ACHN (cell line): ENCODE measurements around the gene HMCN2.
"Not testable (repeated sequence)": the region's sequence is repeated elsewhere in the genome, so short reads cannot be mapped to it uniquely, and the experiment has no call there.

Source experiments
- DNase-seq: peaks from one replicate; pipeline ENCODE4 v3.0.0-alpha.2; 2015
- in situ Hi-C: cut with HindIII; loops from 2 replicates; pipeline ENCODE4 v1.10.0; 2017; ENCODE audit warnings: low sequenced_read_pairs, low pct_ligation_motif_present, low pct_unique_long_range_greater_than_20kb

The HMCN2 gene

DNA sequence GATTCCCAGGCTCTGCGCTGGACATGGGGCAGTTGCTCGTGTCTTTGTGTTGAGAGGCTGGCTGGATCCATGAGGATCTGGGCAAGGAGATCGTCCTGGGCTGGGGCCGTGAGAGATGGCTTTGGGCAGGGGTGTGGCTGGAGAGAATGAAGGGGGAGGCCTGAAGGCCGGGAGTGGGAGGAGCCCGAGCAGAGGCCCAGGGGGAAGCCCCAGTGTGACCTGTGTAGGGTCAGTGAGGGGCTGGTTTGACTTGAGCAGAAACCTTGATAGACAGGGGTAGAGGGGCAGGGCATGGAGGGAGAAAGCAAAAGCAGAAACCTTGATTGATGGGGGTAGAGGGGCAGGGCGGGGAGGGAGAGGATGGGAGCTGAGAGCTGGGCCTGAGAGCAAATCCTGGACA, 124.8 kb downstream of the HMCN2 start:
- in situ Hi-C loops = no loop called here
- no peak for DNase-seq

DNA sequence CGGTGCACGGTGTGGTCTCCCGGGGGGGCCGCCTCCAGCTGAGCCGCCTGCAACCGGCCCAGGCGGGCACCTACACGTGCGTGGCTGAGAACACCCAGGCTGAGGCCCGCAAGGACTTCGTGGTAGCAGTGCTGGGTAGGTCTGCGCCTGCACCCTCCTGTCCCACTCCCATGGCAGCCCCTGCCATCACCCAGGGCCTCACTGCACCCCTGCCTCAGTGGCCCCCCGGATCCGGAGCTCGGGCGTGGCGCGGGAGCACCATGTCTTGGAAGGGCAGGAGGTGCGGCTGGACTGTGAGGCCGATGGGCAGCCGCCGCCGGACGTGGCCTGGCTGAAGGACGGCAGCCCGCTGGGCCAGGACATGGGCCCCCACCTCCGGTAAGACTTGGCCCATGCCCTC, 125.4 kb downstream of the HMCN2 start:
- in situ Hi-C loops = no loop called here
- no peak for DNase-seq

- DNase-seq = no peak
- in situ Hi-C loops = no loop called here
These were observed 126.3 kb downstream of the HMCN2 start for GRCh38 chr9:130391866-130392265.

DNA sequence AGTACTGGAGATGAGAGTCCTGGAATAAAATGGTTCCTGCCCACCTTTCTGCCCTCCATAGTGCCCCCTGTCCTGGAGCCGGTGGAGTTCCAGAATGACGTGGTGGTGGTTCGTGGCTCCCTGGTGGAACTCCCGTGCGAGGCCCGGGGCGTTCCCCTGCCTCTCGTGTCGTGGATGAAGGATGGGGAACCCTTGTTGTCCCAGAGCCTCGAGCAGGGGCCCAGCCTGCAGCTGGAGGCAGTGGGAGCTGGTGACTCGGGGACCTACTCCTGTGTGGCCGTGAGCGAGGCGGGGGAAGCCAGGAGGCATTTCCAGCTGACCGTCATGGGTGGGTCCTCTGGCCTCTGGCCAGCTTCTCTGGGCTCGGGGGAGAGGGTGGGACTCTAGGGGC, 128.1 kb downstream of the HMCN2 start:
- in situ Hi-C loops = no loop called here
- no peak for DNase-seq

GRCh38 chr9:130394320-130394719, 128.8 kb downstream of the HMCN2 start:
- in situ Hi-C loops = no loop called here

DNA sequence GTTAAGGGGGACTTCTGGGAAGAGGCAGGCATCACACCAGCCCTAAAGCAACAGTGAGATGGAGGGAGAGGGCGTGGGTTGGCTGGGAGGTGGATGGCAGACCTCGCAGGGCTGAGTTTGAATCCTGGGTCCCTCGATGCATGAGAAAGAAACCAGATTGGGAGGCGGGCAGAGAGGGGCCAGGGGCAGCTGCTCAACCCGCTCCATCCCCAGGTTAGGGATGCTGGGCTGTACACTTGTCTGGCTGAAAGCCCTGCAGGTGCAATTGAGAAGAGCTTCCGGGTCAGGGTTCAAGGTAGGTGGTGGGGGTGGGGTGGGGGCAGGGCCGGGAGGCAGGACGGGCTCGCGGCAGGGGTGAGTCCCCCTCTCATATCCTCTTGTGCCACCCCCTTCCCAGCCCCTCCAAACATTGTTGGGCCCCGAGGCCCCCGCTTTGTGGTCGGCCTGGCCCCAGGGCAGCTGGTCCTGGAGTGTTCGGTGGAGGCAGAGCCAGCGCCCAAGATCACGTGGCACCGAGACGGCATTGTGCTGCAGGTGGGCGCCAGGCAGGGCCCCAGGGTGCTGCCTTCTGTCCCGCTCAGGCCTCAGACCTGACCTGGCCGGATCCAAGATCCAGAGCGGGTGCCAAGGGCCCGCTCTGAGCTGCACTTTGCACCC, 129.4 kb downstream of the HMCN2 start:
- in situ Hi-C loops = no loop called here
- no peak for DNase-seq

More at GRCh38 chr9:130394320-130394719, 128.8 kb downstream of the HMCN2 start:
- DNase-seq = no peak

DNA sequence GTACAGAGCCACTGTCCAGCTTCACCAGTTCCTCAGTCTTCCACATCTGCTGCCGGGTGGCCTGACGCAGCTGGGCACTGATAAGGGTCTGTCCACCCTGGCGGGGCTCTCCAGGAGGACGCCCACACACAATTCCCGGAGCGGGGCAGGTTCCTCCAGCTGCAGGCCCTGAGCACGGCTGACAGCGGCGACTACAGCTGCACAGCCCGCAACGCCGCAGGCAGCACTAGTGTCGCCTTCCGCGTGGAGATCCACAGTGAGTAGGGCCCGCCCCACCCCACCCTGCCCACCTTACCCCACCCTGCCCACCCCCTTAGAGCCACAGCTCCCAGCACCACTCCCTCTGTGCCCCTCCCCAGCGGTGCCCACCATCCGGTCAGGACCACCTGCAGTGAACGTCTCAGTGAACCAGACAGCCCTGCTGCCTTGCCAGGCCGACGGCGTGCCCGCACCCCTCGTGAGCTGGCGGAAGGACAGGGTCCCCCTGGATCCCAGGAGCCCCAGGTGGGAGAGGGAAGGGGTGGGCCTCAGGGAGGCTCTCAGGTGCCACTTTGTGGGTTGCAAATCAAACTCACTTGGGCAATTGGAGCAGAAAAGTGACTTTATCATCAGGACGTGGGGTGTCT, 130.4 kb downstream of the HMCN2 start:
- DNase-seq = no peak
- in situ Hi-C loops = no loop called here

- no peak for DNase-seq
- in situ Hi-C loops = no loop called here
These were observed 131.0 kb downstream of the HMCN2 start for GRCh38 chr9:130396581-130396980.

DNA sequence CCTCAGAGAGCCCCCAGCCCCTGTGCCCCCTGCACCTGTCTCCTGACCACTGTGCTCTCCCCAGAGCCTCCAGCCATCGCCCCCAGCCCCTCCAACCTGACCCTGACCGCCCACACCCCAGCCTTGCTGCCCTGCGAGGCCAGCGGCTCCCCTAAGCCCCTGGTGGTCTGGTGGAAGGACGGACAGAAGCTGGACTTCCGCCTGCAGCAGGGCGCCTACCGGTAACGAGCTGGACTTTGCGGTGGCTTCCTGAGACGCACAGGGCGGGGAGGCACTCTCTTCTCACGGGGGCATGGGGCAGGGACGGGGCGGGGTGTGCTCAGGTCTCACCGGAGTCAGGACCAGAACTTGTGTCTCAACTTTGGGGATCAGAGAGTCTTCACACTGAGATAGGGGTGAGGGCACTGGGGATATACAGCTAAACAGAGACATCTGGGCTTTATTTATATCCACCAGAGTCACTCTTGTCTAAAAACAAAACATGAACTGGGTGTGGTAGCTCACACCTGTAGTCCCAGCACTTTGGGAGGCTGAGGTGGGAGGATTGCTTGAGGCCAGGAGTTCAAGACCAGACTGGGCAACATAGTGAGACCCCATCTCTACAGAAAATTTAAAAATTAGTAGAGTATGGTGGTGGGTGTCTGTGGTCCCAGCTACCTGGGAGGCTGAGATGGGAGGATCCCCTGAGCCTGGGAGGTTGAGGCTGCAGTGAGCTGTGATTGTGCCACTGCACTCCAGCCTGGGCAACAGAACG, 133.1 kb downstream of the HMCN2 start:
- in situ Hi-C loops = no loop called here
- no peak for DNase-seq

DNA sequence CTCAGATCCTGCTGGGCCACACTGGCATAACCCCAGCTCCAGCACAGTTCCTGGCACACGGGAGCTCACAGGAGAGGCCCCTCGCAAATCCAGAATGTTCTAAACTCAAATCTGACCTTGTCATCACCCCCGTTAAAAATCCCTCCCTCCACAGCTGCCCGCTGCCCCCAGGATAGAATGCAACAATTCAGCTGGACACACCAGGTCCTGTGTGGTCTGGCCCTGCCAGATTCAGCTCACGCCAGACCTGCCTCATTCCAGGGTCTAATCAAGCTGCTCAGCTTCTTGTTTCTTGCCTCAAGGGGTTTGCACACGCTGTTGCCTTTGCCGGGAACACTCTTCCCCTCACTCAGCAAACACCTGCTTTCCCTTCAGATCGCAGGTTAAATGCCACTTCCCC, 134.2 kb downstream of the HMCN2 start:
- DNase-seq = no peak
- in situ Hi-C loops = no loop called here

DNA sequence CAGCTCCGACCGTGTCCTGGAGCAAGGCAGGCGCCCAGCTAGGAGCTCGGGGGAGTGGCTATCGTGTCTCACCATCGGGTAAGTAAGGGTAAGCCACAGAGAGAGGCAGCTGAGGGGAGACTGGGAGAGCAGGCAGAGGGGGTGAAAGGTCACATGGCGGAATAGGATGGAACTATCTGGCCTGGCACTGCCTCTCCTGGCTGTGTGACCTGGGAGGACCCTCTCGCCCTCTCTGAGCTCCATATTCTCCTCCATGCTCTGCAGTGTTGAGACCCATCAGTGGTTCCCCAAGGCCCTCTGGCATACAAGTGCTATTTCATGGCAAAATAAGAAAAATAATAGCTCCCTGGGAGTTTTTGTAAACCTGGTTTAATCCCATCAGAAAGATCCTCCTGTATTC, 135.3 kb downstream of the HMCN2 start:
- DNase-seq = no peak
- in situ Hi-C loops = no loop called here

DNA sequence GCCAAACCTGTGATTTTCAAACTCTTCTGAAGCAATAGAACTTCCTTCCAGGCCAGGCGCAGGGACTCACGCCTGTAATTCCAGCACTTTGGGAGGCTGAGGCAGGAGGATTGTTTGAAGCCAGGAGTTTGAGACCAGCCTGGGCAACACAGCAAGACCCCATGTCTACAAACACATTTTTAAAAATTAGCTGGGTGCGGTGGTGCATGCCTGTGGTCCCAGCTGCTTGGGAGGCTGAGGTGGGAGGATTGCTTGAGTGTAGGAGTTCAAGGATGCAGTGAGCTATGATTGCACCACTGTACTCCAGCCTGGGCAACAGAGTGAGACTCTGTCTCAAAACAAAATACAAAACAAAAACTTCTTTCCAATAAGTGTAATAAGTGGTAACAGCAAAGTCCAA, 136.2 kb downstream of the HMCN2 start:
- in situ Hi-C loops, DNase-seq: not testable (repeated sequence)

DNA sequence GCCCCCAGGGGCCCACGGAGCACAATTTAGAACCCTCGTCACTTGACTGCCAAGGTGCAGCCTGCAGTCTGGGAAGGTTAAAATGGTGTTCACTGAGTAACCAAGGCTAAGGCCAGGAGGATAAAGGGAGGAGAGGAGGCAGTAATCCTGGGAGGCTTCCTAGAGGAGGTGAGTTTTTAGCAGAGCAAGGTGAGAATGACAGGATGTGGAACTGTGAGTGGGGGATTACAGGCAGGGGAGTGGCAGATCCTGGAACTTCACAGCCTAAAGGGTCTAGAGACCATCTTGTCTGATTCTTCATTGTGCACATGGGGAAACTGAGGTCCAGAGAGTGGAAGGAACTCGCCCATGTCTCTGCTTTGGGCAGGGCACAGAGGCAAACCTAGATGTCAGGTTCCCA, 136.7 kb downstream of the HMCN2 start:
- in situ Hi-C loops = no loop called here
- DNase-seq = no peak

GRCh38 chr9:130402645-130403440, 137.3 kb downstream of the HMCN2 start:
- no peak for DNase-seq
- in situ Hi-C loops = no loop called here

GRCh38 chr9:130405657-130406257, 140.2 kb downstream of the HMCN2 start:
- no peak for DNase-seq
- in situ Hi-C loops = no loop called here

DNA sequence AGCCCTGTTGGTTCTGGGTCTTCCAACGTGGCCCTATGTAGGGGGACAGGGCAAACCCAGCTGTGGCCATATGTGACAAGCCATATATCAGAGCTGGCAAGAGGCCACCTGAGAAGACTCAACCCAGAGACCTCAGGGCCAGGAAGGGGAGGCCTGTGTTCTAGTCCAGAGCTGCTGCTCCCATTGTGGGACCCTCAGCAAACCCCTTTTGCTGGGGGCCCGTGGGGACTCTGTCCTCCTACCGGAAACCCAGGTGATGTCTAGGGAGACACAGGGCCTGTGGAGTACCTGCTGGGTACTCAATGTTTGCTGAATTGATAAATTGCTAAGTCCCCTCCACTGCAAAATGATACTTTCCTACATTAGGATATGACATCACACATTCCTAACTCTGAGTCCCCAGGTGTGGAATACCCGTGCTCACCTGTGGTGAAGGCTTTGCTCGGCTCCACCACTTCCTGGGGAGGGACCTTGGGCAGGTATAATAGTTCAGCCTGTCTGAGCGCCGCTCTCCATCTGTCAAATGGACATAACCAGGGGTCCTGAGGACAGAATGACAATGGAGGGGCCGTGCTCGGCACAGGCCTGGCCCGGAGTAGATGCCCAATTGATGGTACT, 140.8 kb downstream of the HMCN2 start:
- DNase-seq = no peak
- in situ Hi-C loops = no loop called here

DNA sequence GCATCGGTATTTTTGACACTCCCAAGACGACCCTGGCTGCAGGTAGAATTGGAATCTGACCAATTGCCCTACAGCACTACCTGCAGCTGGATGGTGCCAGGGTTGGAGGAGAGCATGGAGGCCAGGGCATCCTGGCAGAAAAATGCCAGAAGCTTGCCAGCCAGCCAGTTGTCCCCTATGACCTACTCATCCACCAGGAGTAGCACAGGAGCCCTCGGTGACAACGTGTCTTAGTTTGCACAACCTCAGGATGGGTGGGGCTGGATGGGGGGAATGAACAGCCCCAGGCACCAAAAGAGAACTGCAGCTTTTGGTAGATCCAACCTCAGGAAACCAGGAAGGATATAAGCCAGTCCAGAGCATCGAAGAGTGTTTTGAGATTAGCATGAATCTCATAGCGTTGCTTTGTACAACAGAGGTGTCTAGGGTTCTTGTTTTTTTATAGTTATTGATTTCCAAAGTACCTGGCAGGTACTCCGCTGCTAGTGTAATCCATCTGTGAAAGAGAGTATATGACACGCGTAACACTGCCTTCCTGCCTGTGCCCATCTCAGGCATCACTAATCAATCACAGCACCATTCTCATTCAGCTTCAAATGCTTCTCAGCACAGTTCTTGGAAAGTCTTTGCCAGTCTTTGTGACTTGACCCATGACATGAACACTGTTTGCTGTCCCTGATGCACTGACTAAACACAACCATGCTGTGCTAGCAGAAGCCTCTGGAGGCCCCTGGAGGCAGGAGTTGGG, 142.5 kb downstream of the HMCN2 start:
- in situ Hi-C loops = no loop called here
- DNase-seq = no peak

DNA sequence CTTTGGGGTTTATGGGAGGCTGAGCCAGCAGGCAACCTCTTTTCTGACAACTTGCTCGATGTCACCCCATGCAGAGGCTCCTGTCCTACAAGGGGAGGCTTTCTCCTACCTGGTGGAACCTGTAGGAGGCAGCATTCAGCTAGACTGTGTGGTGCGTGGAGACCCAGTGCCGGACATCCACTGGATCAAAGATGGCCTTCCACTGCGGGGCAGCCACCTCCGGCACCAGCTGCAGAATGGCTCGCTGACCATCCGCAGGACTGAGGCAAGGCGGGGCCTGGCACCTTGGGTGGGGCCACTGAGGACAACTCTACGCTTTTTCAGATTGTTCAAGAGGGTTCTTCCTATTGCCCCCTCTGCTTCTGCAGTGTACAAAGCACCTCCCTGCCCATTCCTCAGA, 143.1 kb downstream of the HMCN2 start:
- in situ Hi-C loops = no loop called here
- DNase-seq = no peak
